Measurements from ENCODE around the gene ZNF277. TPM values are rescaled to one million over a fixed set of nuclear protein-coding genes. Genes with fewer than 3 reads are reported as not detected.

Gene ZNF277
- total and polyA plus RNA-seq, 4 donors, result 7.8 to 23.5 (median 14.5) TPM

DNA sequence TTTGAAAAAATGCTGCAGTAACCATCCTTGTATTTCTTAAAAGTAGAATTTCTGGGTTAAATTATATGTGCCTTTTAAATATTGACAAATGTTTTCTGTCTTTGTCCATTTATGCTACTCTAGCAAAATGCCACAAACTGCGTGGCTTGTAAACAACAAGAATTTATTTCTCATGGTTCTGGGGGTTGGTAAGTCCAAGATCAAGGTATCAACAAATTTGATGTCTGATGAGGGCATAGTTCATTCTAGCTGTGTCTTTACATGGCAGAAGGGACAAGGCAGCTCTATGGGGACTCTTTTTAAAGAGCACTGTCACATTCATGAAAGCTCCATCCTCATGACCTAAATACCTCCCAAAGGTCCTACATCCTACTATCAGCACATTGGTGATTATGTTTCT lies 27.7 kb downstream of the ZNF277 start:
- Histone ChIP-seq H3K9ac (ENCODE audit: low read depth in 1 of 2, low read length in 2 of 2) (no peak overlapping the region), H3K9me3 (ENCODE audit: control insufficient read depth in 4 of 4, low read length in 3 of 4) (no peaks in the 10 kb centered on the region), H3K27me3 (ENCODE audit: control insufficient read depth in 4 of 4, insufficient read depth in 4 of 4, low read length in 3 of 4) (no peaks in the 10 kb centered on the region), H3K36me3 (ENCODE audit: control insufficient read depth in 4 of 4, insufficient read depth in 3 of 4, low read depth in 1 of 4, low read length in 3 of 4) (no peaks in the 10 kb centered on the region), H3K4me3 (ENCODE audit: low read depth in 1 of 3, low read length in 3 of 3) (no peak overlapping the region), H3K27ac (ENCODE audit: low read depth in 1 of 2, low read length in 2 of 2) (peak overlapping the region; percentile 95 to 96), H3K4me1 (ENCODE audit: control insufficient read depth in 4 of 4, insufficient read depth in 4 of 4, low read length in 3 of 4) (peaks cover 1 to 31% (median 13%) of the 10 kb centered on the region in 4 donors)
- DNase-seq (ENCODE audit: low spot score), result no peak
- TF ChIP-seq, protein P1, sequence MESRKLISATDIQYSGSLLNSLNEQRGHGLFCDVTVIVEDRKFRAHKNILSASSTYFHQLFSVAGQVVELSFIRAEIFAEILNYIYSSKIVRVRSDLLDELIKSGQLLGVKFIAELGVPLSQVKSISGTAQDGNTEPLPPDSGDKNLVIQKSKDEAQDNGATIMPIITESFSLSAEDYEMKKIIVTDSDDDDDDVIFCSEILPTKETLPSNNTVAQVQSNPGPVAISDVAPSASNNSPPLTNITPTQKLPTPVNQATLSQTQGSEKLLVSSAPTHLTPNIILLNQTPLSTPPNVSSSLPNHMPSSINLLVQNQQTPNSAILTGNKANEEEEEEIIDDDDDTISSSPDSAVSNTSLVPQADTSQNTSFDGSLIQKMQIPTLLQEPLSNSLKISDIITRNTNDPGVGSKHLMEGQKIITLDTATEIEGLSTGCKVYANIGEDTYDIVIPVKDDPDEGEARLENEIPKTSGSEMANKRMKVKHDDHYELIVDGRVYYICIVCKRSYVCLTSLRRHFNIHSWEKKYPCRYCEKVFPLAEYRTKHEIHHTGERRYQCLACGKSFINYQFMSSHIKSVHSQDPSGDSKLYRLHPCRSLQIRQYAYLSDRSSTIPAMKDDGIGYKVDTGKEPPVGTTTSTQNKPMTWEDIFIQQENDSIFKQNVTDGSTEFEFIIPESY (IDR thresholded peaks at IDR 0.05), result no peak
- no peak for TF ChIP-seq RAD21 (IDR thresholded peaks at IDR 0.05)
- TF ChIP-seq REST (IDR thresholded peaks at IDR 0.05), result no peak
- 85% methylated on average over 1 of the region's 1 CpG for WGBS

DNA sequence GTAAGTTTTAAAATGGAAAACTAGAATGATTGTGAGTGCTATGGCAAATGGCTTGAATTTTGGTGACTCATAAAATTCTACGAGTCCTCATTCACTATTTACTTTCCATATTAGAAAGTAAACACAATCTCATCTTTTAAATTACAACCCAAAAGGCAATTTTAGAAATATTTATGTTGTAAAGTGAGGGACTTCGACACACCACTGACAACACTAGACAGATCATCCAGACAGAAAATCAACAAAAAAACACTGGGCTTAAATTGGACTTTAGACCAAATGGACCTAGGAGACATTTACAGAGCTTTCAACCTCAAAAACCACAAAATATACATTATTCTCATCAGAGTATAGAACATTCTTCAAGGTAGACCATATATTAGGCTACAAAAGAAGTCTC lies 30.1 kb downstream of the ZNF277 start:
- TF ChIP-seq RXRA (IDR thresholded peaks at IDR 0.05) (peak; percentile 5 to 14), GABPA (IDR thresholded peaks at IDR 0.05 in 1 of 2, conservative IDR thresholded peaks at IDR 0.05 in 1 of 2) (no peak), HNF4A (conservative IDR thresholded peaks at IDR 0.05) (peak; percentile 80 to 83), HNF4G (IDR thresholded peaks at IDR 0.05) (peak; percentile 58), SP1 (IDR thresholded peaks at IDR 0.05) (peak; percentile 33)
- Histone ChIP-seq H3K27me3 (ENCODE audit: control insufficient read depth in 4 of 4, insufficient read depth in 4 of 4, low read length in 3 of 4) (no peaks in the 10 kb centered on the region), H3K36me3 (ENCODE audit: control insufficient read depth in 4 of 4, insufficient read depth in 3 of 4, low read depth in 1 of 4, low read length in 3 of 4) (no peaks in the 10 kb centered on the region), H3K9ac (ENCODE audit: low read depth in 1 of 2, low read length in 2 of 2) (no peak overlapping the region), H3K4me3 (ENCODE audit: low read depth in 1 of 3, low read length in 3 of 3) (no peak overlapping the region), H3K9me3 (ENCODE audit: control insufficient read depth in 4 of 4, low read length in 3 of 4) (no peaks in the 10 kb centered on the region), H3K4me1 (ENCODE audit: control insufficient read depth in 4 of 4, insufficient read depth in 4 of 4, low read length in 3 of 4) (peaks cover 1 to 28% (median 13%) of the 10 kb centered on the region in 4 donors), H3K27ac (ENCODE audit: low read depth in 1 of 2, low read length in 2 of 2) (peak overlapping the region in 1 of 2 donors; percentile 60)
- DNase-seq (ENCODE audit: low spot score), result no peak
- 44% methylated on average over 2 of the region's 2 CpGs for WGBS

DNA sequence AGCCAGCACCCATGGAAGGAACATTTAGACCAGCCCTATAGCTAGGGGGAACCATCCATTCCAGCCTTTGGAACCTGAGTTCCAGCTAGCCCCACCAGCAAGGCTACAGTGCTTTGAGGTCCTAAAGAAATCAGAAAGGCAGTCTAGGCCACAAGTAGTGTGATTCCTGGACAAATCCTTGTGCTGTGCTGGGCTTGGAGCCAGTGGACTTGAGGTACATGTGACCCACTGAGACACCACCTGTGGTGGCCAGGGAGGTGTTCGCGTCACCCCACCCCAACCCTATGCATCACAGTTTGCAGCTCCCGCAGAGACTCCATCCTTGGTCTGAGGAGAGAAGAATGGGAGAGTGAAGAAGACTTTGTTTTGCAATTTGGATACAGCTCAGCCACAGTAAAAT lies 31.8 kb downstream of the ZNF277 start:
- TF ChIP-seq GABPA (IDR thresholded peaks at IDR 0.05 in 1 of 2, conservative IDR thresholded peaks at IDR 0.05 in 1 of 2) (no peak), REST (IDR thresholded peaks at IDR 0.05) (no peak)
- H3K27ac ChIP-seq (ENCODE audit: low read depth in 1 of 2, low read length in 2 of 2), result no peak overlapping the region
- H3K4me1 ChIP-seq (ENCODE audit: control insufficient read depth in 4 of 4, insufficient read depth in 4 of 4, low read length in 3 of 4), result peaks cover 1 to 18% (median 9%) of the 10 kb centered on the region in 4 donors
- no peak overlapping the region for H3K4me3 ChIP-seq (ENCODE audit: low read depth in 1 of 3, low read length in 3 of 3)
- H3K36me3 ChIP-seq (ENCODE audit: control insufficient read depth in 4 of 4, insufficient read depth in 3 of 4, low read depth in 1 of 4, low read length in 3 of 4), result no peaks in the 10 kb centered on the region
- 99% methylated on average over 3 of the region's 3 CpGs for WGBS
- no peaks in the 10 kb centered on the region for H3K27me3 ChIP-seq (ENCODE audit: control insufficient read depth in 4 of 4, insufficient read depth in 4 of 4, low read length in 3 of 4)
- H3K9ac ChIP-seq (ENCODE audit: low read depth in 1 of 2, low read length in 2 of 2), result no peak overlapping the region
- no peaks in the 10 kb centered on the region for H3K9me3 ChIP-seq (ENCODE audit: control insufficient read depth in 4 of 4, low read length in 3 of 4)
- DNase-seq (ENCODE audit: low spot score), result no peak
